Fibroblast of skin of left quadriceps (primary cell): ENCODE results near the gene VPS33A.
A peak's percentile ranks its signal among the peaks of the same experiment; 100 is the strongest.

Experiments
- DNase-seq, 2 experiments: peaks; one replicate each; pipeline ENCODE4 v3.0.0-alpha.2; 2013; ENCODE audit warnings: low read depth in 2 of 2

The VPS33A gene

DNA sequence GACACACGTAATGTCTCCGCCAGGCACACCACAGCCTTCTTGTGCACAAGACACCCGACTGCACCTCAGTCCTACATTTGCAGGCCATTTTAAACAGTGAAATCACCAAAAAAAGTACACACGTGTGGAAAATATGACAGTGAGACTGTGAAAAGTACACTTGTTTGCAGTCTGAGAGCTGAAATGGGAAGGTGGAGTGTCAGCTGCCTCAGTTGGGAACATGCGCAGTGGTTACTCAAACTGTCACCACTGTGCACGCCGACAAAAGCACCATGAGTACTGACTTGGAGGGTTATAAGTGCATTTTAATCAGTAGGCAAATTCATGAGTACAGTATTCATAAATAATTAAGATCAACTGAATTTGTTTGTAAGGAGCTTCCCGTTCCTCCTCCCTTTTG, 15.8 kb downstream of the VPS33A start:
- DNase-seq = no peak

DNA sequence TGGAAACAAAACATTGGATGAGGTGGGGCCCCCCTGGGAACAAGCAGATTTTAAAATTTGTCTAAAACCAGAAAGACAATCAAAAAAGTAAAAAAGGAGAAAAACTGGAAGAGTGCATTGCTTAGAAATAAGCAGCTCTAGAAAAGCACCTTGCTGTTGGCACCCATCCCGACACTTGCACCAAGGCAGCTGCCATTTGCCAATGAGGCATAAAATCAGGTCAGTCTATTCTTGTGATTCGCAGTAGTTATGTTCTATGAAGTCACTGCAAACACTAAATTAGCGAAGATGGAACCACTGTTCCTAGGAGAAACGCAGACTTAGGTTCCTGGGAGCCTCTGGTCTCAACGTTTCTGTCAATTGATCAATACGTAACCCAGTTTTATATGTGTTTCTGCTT, 16.2 kb downstream of the VPS33A start:
- DNase-seq = no peak

DNA sequence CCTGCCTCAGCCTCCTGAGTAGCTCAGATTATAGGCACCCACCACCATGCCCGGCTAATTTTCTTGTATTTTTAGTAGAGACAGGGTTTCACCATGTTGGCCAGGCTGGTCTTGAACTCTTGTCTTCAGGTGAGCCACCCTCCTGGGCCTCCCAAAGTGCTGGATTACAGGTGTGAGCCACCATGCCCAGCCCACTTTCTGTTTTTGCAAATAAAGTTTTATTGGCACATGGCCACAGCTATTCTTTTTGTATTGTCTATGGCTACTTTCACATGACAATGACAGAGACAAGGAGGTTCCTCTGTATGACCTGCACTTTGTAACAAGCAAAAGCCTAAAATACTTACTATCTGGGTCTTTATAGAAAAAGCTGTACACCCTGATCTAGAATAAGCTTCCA, 20.7 kb downstream of the VPS33A start:
- no peak for DNase-seq

DNA sequence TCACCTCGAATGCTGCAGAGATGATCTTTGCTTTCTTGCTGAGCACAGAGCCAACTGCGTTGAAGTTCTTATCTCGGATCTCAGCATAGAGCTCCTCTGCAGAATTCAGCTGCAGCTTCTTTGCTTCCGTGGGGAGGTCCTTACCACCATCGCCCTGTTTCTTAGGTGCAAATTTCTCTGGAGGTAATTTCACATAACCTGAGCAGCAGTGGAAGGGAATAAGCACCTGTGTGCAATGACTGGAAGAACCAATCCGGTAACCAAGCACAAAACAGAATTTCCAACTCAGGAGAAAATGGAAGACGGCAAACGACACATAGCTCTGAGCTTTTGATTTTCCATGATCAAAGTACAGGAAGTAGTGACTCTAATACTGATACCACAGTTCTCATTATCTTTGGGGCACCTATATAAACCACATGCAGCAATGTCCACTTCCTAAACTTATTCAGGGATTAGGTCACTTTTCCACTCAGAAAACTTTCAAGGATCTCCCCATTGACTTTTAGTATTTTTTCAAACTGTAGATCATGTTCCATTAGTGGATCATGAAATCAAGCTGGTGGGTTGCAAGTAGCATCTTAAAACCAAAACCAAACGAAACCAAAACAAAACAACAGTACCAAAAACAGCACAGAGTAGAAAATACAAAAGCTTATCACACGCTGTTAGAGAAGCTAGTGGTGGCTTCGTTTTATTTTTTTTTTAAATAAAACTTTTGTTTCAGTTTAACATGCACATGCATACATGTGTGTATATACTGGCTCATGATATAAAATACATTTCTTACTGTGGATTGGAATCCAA, 21.5 kb downstream of the VPS33A start:
- no peak for DNase-seq

DNA sequence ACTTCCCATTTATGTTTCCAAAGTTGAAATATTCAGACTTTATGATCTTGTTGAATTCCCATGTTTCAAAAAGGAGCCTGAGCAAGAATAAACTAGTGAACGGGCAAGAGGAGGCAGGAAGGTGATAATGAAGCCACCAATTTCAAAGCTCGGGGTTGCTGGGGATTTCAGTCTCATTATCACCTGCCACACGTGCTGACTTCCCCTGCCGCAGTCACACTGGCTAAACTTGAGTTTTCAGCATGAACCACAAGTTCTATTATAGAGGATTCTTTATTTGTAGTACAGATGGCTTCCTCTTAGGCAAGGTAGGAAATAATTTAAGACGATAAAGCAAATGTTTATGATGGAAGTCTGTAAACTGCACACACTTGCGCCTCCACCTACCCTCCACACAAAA, 22.3 kb downstream of the VPS33A start:
- no peak for DNase-seq

DNA sequence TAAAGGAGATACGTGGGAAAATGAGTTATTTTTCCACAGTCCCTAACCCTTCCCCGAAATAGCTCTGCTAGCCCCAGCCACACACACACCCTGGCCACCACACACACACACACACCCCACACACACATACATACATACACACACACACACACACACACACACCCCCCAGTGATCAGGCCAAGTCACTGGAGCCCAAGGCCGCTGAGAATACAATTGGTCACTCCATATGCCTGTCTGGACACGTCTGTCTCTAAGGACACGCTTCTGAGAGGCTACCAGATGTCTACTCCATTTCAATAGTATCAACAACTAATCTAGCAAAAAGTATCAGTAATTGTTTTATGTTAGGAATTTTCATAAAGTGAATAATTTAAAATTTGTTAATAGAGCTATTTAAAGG, 27.4 kb downstream of the VPS33A start:
- no peak for DNase-seq

DNA sequence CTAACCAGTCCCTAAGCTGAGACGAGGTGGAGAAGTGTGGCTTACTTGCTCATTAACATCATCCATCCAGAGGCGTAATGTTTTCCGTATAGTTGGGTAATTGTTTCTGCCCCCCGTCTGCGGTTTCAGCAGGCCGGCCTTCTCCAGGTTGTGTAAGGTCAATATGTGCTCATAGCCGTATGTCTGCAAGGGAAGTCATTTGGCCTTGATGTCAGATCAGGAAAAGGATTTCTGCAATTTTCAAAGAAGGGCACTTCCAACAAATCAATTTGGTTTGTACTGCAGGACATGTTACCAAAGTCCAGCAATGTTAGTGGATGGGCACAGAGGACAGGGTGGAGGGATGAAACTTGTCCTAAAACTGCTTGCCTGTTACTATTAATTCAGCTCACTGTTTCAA, 30.6 kb downstream of the VPS33A start:
- no peak for DNase-seq

DNA sequence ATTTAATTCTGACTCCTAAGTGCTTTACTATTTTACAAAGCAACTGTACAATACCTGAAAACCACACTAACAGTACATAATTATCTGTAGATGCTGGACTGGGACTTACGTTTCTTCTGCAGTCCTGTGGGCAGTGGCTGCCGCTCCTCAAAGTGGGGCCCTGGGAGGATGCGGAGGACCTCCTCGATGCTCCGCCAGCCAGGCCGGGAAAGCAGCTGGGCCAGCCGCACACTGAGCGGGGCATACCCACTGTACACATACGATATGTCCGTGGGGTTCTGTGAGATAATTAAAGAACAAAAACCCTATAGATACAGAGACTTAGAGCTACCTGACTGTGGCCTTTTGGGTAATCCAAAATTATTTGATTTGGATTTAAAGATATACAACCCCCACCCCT, 33.6 kb downstream of the VPS33A start:
- DNase-seq = no peak

DNA sequence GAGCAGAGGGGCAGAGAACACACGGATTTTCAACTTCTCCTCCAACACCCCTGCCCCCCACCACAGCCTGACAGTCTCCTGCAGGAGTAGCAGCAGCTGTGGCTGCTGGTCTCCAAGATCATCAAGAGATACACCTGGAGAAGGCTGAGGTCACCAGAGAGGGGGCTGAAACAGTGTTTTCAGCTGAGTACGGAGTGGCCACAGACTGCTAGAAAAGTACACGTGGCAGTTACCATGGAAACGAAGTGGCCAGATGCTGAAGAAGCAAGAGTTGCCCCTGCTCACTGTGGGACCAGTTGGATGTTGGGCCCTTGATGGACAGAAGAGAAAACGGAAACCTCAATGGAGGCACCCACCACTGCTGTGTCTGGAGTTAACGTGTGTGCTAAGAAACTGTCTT, 35.5 kb downstream of the VPS33A start:
- DNase-seq = no peak

DNA sequence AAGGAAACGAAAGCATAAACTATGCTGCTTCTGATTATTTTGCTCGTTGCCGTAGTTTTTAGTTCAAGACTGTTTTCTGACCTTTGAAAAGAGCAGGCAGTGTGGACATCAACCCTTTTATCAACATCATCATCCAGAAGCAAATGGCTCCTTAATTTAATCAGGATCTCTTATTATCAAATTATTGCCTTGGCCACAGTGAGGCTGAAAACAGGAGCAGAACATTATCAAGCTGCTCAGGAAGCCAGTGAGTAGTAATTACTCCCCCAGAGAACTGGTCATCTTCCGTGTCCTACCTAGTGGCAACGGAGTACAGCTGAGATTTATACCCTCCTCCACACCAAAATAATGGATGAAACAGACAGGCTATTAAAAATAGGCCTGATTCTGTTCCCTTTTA, 38.2 kb downstream of the VPS33A start:
- no peak for DNase-seq

DNA sequence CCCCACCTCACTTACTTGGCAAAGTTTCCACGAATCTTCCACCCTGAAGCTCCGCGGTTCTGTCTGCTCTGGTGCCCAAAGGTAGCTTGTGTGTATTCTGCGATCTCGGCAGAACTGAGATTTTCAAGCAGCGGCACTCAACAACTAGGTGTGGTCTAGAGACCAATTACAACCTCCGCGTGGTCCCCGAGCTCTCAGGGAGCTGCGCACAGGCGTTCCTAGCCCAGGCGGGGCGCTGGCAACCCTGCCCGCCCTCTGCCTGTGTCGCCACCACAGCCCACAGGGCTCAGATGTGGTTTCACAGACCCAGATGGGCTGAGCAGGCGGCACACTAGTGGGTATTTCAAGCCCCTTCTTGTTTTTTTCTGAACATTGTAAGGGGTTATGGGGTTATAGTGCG, 39.0 kb downstream of the VPS33A start:
- no peak for DNase-seq

DNA sequence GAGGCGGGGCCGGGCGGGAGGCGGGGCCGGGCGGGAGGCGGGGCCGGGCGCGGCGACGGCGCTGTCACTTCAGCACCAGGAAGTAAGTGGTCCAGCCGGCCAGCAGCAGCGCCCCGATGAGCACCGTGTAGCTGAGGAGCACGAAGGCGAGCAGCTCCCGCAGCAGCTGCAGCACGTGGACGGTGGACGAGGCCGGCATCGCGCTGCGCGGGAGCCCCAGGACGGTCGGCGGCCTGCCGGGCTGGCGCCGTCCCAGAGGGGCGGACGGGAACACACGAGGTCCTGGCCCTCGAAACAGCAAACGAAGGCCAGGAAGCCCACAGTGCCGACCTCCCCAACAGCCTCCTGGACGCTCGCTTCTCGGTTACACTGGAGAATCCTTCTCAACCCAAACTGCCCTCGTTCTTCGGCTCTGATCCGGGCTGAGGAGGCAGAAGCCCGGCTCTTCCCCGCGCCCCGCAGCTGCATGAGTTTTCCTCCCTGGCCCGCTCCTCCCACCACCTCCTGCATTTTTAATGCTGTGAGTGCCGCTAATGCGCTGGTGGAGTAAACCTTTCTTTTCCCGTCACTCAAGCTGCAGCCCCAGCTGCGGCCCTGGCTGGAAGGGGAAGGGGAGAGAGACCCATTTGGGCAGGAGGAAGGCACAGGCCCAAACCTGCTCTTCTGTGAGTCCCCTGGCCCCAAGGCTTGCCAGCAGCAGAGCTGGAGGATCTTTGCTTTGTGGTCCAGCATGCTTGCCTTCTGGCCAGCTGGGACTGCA, 39.7 kb downstream of the VPS33A start:
- DNase-seq = no peak

DNA sequence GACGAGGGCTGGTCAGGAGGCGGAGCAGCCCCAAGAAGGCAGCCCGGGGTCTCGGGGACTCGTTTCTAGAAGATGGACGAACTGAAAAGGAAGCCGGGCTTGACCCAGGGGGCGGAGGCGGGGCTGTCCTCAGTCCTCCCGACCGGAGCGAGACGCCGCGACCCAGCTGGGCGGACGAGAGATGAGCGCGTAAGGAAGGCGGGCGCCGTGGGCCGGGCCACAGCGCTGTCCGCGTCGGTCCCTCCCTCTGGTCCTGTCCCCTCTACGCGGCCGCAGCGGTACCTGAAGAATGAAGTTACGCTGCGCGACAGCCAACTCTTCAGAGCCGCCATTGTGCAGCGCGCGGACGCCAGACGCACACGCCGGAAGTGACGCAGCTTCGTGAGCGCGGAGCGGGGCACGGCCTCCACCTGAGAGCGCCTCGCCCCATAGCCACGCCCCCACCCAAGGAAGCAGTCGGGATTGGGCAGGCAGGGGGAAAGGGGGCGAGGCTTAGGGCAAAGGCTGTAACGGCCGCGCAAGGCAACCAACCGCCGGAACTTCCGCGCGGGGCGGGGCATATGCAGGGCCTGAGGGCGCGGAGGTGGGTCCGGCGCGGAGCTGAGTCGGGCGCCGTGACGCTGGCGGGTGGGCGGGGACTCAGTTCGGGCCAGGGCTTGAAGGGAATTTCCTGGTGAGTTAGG, 40.5 kb downstream of the VPS33A start, which contains the start of gene DIABLO:
TSS of gene DIABLO (minus strand) at position 370 of the 683 bp plus-strand sequence. CDS start at position 332, 38 bp downstream.
- DNase-seq = peak; percentile 99

DNA sequence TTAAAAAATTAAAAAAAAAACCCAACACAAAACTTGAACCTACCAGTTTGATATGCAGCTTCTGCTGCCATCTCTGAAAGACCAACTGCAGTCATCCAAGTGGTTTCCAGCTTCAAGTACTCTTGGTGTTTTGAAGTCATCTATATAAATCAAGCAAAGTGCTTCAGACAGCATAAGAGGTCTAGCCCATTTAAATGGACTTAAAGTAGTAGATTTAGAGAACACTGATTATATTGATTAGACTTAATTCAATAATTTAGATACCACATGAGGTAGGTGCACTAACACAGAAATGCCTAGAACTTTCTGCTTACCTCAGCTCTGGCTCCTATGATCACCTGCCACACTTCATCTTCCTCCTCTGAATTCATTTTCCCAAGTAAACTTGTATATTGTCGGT, 49.8 kb downstream of the VPS33A start:
- no peak for DNase-seq

DNA sequence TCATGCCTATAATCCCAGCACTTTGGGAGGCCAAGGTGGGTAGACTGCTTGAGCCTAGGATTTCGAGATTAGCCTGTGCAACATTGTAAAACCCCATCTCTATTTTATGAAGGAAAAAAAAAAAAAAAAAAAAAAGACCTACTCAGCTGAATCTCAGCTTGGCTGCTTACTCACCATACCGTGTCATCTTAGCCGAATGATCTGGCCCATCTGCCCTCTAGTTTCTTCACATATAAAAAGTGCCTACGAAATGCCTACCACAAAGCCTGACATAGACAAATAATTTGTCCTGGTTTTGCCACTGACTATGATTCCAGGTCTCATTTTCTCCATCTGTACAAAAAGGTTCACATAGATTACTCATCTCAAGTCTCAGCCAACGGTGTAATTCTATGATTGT, 50.5 kb downstream of the VPS33A start:
- no peak for DNase-seq

DNA sequence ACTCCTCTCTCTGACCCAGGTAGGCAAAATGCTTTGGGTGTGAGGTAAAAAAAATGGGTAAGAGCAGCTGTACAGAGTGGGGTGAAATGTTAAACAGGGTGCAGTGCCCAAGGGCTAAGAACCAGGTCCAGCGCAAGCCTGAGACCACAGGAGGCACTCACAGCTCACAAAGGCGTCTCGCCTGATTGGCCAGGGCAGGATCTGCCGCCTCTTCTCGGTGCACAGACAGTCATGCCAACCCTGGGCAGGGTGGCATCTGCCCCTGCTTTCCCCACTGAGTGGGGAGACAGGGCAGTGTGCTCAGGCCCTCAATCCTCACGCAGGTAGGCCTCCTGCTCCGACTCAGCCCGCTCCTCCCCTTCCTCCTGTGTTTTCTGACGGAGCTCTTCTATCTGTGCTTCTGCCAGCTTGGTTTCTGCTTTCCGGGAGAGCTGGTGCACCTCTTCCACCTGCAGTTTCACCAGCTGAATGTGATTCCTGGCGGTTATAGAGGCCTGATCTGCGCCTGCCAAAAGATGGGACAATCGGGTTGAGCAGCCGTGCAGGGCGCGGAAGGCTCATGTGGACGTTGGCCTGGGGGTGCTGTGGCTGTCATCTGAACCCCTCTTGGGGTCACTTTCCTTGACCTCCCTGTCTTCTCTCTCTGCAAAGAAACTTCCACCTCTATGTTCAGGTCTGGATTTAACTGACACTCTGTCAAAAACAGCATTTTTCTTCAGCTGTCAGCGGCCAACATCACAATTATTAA, 58.0 kb downstream of the VPS33A start:
- no peak for DNase-seq

DNA sequence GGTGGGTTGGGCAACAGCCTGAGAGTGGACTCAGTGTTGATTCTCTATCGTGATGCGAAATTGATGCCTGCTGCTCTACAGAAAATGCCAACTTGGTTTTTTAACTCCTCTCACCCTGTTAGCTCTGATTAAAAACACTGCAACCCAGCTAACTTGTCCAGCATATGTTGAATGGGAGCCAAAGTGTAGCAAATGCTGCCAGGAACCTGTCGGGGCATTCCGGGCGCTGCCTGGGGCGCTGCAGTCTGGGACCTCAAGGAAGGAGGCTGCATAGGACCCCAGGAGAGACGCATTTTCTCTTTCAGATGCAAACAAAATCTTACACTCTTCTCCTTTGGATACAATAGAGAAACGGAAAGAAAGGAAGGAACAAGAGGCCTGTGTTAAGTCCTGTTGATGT, 58.9 kb downstream of the VPS33A start:
- DNase-seq = no peak

DNA sequence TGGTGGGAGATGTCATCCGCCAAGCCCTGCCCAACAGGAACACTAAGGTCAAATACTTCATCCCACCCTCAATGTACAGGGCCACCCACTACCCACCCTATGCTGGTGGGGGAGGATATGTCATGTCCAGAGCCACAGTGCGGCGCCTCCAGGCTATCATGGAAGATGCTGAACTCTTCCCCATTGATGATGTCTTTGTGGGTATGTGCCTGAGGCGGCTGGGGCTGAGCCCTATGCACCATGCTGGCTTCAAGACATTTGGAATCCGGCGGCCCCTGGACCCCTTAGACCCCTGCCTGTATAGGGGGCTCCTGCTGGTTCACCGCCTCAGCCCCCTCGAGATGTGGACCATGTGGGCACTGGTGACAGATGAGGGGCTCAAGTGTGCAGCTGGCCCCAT, 59.3 kb downstream of the VPS33A start:
- DNase-seq = no peak

DNA sequence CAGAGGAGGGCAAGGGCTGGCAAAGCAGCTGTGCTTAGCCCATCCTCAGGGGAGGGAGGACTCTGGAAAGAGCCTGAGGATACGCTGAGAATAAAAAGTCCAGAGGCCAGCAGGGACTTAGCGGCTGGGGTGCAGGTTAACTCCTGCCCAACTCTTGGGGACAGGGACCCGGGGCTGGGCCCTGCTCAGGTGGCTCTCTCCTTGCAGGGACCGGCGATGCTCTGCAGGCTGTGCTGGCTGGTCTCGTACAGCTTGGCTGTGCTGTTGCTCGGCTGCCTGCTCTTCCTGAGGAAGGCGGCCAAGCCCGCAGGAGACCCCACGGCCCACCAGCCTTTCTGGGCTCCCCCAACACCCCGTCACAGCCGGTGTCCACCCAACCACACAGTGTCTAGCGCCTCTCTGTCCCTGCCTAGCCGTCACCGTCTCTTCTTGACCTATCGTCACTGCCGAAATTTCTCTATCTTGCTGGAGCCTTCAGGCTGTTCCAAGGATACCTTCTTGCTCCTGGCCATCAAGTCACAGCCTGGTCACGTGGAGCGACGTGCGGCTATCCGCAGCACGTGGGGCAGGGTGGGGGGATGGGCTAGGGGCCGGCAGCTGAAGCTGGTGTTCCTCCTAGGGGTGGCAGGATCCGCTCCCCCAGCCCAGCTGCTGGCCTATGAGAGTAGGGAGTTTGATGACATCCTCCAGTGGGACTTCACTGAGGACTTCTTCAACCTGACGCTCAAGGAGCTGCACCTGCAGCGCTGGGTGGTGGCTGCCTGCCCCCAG, 60.0 kb downstream of the VPS33A start:
- DNase-seq = no peak

DNA sequence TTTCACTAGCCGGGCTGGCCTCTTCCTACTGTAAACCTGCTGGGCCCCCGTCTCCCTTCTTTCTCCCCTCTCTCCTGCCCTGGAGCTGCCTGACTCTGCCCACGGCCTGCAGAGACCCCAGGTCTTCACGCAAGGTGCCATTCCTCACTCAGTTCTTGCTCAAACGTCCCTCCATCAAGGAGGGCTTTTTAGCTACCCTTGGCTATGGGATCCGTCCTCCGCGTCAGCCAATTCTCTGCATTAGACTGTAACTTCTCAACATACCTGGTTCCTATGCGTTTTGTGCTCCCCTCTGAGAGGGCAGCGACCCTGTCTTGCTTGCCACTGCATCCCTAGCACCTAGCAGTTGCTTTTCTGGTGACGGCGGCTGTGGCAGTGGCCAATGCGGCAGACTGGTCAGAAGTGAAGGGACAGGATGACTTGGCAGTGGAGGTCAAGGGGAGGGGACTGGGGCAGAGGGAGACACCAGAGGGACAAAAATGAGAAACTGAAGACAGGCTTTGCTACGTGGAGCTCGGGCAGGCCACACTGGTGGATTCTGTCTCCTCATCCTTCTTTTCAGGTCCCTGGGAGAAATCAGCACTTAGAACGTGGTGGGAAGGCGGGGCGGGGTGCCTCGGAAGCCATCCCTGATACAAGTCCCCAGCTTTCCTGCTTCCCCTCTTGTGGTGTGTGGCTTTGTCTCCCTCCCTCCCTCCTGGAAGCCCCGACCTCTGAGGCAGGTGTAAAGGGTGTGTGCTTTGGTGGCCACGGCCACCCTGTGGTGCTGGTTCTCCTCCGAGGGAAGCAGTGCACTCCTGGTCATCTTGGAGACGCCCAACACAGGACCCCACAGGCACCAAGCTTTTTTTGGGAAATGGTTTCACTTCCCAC, 61.0 kb downstream of the VPS33A start:
- DNase-seq = no peak
